K562 (cell line): ENCODE data around the gene SLC13A3. TPM values are rescaled to one million over a fixed set of nuclear protein-coding genes. Genes with fewer than 3 reads are reported as not detected.
A peak's percentile ranks its signal among the peaks of the same experiment; 100 is the strongest.

ENCODE experiments used
- ARHGAP35 ChIP-seq: fragments of 450-650 bp; IDR thresholded peaks from 2 replicates; pipeline ENCODE4 v1.6.1; 2018; ENCODE audit not compliant: partially characterized antibody
- CHD1 ChIP-seq: fragments of 200-600 bp; sonication (generic); IDR thresholded peaks from one replicate; pipeline ENCODE4 v1.6.1; 2012; ENCODE audit warnings: mild to moderate bottlenecking, moderate library complexity, low read length, inconsistent platforms
- CHD7 ChIP-seq: fragments of 200-600 bp; sonication (generic); IDR thresholded peaks from one replicate; pipeline ENCODE4 v1.6.1; 2012; ENCODE audit warnings: mild to moderate bottlenecking, low read depth, low read length, inconsistent platforms
- GATA2 ChIP-seq: sonication (generic); formaldehyde crosslinking; IDR thresholded peaks from 2 replicates; pipeline ENCODE4 v1.4.0; 2020; ENCODE audit warnings: mild to moderate bottlenecking, missing genetic modification reagents
- HDAC6 ChIP-seq: IDR thresholded peaks from 2 replicates; pipeline ENCODE4 v1.6.1; 2012; ENCODE audit warnings: low read depth, mild to moderate bottlenecking, control low read depth, inconsistent platforms, low read length, moderate library complexity
- KDM2B ChIP-seq: fragments of 250-450 bp; sonication (Bioruptor Pico); IDR thresholded peaks from 2 replicates; pipeline ENCODE4 v1.8.0; 2021; ENCODE audit warnings: mild to moderate bottlenecking, moderate library complexity
- MAFG ChIP-seq: fragments of 450-650 bp; conservative IDR thresholded peaks from 2 replicates; pipeline ENCODE4 v1.6.1; 2016; ENCODE audit warnings: missing genetic modification characterization, missing compliant biosample characterization
- MECOM ChIP-seq: fragments of 250-450 bp; sonication (Bioruptor Pico); IDR thresholded peaks from 2 replicates; pipeline ENCODE4 v1.8.0; 2022; ENCODE audit warnings: inconsistent platforms
- NR3C1 ChIP-seq: sonication (generic); formaldehyde crosslinking; IDR thresholded peaks from 2 replicates; pipeline ENCODE4 v1.8.1; 2022; ENCODE audit warnings: missing genetic modification reagents
- SNIP1 ChIP-seq: fragments of 450-650 bp; IDR thresholded peaks from 2 replicates; pipeline ENCODE4 v1.7.1; 2017; ENCODE audit warnings: low read depth, mild to moderate bottlenecking
- SRSF7 ChIP-seq: fragments of 200-400 bp; formaldehyde crosslinking; optimal IDR thresholded peaks from 2 replicates; pipeline ENCODE3; 2017; ENCODE audit warnings: mild to moderate bottlenecking, low read depth, low read length
- STAG1 ChIP-seq: sonication (generic); formaldehyde crosslinking; IDR thresholded peaks from 2 replicates; pipeline ENCODE4 v1.5.0; 2020; ENCODE audit warnings: missing genetic modification reagents, borderline replicate concordance
- USF1 ChIP-seq: sonication (generic); formaldehyde crosslinking; IDR thresholded peaks from 2 replicates; pipeline ENCODE4 v1.9.0; 2022; ENCODE audit warnings: mild to moderate bottlenecking, missing genetic modification reagents
- WHSC1 ChIP-seq: IDR thresholded peaks from one replicate; pipeline ENCODE4 v1.6.1; 2012; ENCODE audit warnings: low read length, control low read depth, inconsistent platforms
- ZNF707 ChIP-seq: fragments of 250-450 bp; sonication (Bioruptor Pico); conservative IDR thresholded peaks from 2 replicates; pipeline ENCODE4 v1.8.0; 2022; ENCODE audit warnings: inconsistent platforms, mild to moderate bottlenecking, moderate library complexity
- polyA plus RNA-seq, 8 experiments: library from polyadenylated mRNA; depleted of rRNA in 4 of 8; stranded (reverse) in 5 of 8; unstranded in 3 of 8; fragments of >200 nt; fragmentation: Nextera tagmentation in 2 of 8; fragmentation: Illumina TruSeq in 1 of 8; extraction: Ambion mirVana in 2 of 8; extraction: Trizol in 1 of 8; gene quantifications; 2 replicates each; pipeline versions ENCODE4 v1.2.1 to v1.2.3, GENCODE V29; 2011 to 2014; ENCODE audit warnings: inconsistent platforms in 1 of 8, missing spikeins in 1 of 8
- total RNA-seq, 7 experiments: library from RNA; depleted of rRNA in 6 of 7; stranded (reverse); fragments of >200 nt in 6 of 7; fragmentation: Illumina TruSeq in 2 of 7; extraction: Trizol in 2 of 7; gene quantifications; 2 replicates each; pipeline versions ENCODE4 v1.2.1 to v1.2.3, GENCODE V29; 2011 to 2021; ENCODE audit warnings: low replicate concordance in 1 of 7
- TF ChIP-seq, protein P1 (sequence below): sonication (generic); formaldehyde crosslinking; IDR thresholded peaks from 2 replicates; pipeline ENCODE4 v1.8.0; 2022; ENCODE audit warnings: mild to moderate bottlenecking, missing genetic modification reagents

Gene SLC13A3
- total and polyA plus RNA-seq, 9 of the 15 experiments (the other 6 are each of a cell fraction or from before 2014, with no cell fraction given): 5.5 to 16.4 (median 8.5) TPM

DNA sequence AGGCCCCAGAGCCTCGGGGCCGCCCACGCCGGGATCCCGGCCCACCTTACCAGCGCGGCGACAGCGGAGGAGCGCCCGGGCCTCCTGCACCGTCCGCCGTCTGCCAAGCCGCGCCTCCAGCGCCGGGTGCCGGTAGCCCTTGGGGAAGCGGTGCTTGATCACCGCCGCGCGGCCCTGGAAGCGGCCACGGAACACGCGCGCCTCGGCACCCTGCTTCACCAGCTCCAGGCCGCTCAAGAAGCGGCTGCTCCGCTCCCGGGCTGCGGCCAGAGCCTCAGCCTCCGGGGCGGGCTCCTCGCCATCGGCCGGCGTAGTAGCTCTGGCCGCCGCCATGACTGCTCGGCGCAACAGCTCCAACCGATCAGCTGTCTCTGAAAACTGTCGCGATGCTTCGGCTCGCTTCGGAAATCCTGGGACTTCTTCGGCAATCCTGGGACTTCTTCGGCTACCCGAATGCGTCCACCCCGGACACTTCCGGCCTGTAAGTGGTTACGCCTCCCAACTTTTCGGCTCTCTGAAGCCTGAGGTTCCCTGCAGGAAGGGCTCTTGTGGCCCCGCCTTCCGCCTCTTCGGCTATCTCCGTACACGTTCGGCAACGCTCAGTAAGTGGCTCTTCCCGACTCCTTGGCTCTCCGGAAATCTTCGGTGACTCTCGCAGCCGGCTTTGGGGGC is 38.0 kb upstream of the SLC13A3 start, which contains the start of gene TP53RK (continued):
- TF ChIP-seq CHD7 (no peak), CHD1 (peak; percentile 90), KDM2B (CRISPR knock-in tag) (no peak), STAG1 (CRISPR knock-in tag) (no peak), WHSC1 (no peak), USF1 (CRISPR knock-in tag) (no peak), ARHGAP35 (no peak), MAFG (tag) (no peak), HDAC6 (no peak), NR3C1 (CRISPR knock-in tag) (no peak), ZNF707 (CRISPR knock-in tag) (no peak), GATA2 (CRISPR knock-in tag) (no peak), MECOM (CRISPR knock-in tag) (no peak), SRSF7 (no peak), SNIP1 (no peak)
- TF ChIP-seq, protein P1, sequence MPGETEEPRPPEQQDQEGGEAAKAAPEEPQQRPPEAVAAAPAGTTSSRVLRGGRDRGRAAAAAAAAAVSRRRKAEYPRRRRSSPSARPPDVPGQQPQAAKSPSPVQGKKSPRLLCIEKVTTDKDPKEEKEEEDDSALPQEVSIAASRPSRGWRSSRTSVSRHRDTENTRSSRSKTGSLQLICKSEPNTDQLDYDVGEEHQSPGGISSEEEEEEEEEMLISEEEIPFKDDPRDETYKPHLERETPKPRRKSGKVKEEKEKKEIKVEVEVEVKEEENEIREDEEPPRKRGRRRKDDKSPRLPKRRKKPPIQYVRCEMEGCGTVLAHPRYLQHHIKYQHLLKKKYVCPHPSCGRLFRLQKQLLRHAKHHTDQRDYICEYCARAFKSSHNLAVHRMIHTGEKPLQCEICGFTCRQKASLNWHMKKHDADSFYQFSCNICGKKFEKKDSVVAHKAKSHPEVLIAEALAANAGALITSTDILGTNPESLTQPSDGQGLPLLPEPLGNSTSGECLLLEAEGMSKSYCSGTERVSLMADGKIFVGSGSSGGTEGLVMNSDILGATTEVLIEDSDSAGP (CRISPR knock-in tag): no peak
